GM12864 (cell line): ENCODE data around the gene DEPDC5.

Source experiments
- DNase-seq: peaks from one replicate; pipeline ENCODE4 v3.0.0-alpha.2; 2011; ENCODE audit warnings: low read depth
- H3K4me3 ChIP-seq: 2 replicates; pipeline ENCODE4 v1.5.1; 2011; ENCODE audit warnings: mild to moderate bottlenecking, low read depth, low read length, control low read depth
- TF ChIP-seq, protein P1 (sequence below): IDR thresholded peaks from 2 replicates; pipeline ENCODE4 v1.5.1; 2011; ENCODE audit warnings: low read depth, mild to moderate bottlenecking, moderate library complexity, low read length, control low read depth, inconsistent platforms; ENCODE audit errors: missing control alignments

The DEPDC5 gene

DNA sequence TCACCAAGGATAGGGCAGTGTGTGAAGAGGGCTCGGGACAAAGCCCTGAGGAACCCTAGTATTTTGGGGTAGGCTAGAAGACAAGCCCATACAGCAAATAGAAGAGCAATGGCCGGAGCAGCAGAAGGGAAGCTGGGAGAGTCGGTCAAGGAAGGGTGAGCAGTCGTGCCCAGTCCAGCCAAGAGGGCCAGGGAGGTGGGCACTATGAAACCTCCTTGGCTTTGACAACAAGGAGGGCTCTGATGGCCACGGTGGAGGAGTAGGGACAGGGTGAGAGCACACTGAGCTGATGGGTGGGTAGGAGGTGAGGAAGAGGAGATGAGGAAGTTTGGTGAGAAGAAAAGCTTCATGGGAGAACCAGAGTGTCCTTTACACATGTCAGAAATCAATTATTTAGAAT is 188.3 kb downstream of the DEPDC5 start:
- no peak for DNase-seq
- no peak overlapping the region for H3K4me3 ChIP-seq
- TF ChIP-seq, protein P1, sequence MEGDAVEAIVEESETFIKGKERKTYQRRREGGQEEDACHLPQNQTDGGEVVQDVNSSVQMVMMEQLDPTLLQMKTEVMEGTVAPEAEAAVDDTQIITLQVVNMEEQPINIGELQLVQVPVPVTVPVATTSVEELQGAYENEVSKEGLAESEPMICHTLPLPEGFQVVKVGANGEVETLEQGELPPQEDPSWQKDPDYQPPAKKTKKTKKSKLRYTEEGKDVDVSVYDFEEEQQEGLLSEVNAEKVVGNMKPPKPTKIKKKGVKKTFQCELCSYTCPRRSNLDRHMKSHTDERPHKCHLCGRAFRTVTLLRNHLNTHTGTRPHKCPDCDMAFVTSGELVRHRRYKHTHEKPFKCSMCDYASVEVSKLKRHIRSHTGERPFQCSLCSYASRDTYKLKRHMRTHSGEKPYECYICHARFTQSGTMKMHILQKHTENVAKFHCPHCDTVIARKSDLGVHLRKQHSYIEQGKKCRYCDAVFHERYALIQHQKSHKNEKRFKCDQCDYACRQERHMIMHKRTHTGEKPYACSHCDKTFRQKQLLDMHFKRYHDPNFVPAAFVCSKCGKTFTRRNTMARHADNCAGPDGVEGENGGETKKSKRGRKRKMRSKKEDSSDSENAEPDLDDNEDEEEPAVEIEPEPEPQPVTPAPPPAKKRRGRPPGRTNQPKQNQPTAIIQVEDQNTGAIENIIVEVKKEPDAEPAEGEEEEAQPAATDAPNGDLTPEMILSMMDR = no peak

DNA sequence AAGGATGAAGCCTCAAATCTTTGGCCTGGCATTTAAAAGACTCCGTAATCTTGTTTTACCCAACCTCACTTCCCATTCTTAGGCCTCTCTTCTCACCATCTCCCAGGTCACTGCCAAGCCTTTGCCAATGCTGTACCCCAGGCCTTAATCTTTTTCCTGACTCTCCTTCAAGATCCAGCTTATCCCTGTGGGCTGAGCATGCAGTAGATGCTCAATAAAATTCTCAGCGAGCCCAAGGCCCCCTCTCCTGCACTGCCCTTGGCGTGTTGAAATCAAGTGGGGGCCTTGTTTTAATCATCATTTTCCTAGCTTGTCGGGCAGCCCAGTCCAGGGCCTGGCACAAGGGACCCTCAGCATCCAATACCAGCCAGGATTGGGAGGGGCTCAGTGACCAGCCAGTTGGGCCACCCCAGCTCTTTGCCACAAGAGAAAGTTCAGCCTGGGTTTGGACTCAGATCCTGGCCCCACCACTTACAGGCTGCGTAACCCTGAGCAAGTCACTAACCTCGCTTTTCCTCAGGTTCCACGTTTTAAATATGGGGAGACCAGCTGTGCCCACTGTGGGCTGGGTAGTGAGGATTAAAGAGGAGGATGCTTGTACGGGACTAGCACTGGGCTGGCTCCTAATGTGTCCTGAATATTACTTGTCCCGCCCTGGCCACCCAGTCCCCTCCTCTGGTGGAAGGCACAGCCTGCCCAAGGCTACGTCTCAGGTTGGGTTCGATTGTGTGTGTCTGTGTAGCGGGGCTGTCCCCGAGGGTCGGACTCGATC is 189.6 kb downstream of the DEPDC5 start:
- TF ChIP-seq, protein P1 = no peak
- no peak for DNase-seq
- H3K4me3 ChIP-seq = peak overlapping the region; percentile 78

DNA sequence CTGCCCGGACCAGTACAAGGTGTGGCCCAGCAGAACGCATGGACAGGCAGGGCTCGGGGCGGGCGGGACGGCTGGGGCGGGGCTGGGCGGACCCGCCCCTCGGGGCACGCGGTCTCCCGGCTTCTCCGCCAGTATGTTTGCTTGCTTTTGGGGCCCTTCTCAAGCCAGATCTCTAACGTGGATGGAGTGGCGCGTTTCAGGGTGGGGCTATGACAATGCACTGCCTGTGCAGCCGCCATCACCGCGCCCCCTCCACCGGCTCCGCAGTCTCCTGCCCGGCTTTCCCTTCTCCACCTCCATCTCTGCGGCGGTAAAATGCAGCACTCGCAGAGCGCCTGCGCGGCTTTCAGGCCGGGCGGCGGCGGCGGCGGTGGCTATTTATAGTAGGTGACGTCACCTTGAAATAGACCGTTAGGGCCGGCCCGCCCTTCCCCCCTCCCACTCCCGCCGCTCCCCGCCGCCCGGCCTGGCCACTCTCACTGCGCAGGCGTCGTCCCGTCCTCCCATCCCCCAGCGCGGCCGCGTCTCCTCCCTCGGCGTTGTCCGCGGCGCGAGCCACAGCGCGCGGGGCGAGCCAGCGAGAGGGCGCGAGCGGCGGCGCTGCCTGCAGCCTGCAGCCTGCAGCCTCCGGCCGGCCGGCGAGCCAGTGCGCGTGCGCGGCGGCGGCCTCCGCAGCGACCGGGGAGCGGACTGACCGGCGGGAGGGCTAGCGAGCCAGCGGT is 190.3 kb downstream of the DEPDC5 start, which contains the start of gene YWHAH:
YWHAH (plus strand) TSS at position 558 of the 722 bp plus-strand sequence. CDS start 199 bp downstream, outside the sequence.
- peak; percentile 53 for DNase-seq
- TF ChIP-seq, protein P1 = no peak

DNA sequence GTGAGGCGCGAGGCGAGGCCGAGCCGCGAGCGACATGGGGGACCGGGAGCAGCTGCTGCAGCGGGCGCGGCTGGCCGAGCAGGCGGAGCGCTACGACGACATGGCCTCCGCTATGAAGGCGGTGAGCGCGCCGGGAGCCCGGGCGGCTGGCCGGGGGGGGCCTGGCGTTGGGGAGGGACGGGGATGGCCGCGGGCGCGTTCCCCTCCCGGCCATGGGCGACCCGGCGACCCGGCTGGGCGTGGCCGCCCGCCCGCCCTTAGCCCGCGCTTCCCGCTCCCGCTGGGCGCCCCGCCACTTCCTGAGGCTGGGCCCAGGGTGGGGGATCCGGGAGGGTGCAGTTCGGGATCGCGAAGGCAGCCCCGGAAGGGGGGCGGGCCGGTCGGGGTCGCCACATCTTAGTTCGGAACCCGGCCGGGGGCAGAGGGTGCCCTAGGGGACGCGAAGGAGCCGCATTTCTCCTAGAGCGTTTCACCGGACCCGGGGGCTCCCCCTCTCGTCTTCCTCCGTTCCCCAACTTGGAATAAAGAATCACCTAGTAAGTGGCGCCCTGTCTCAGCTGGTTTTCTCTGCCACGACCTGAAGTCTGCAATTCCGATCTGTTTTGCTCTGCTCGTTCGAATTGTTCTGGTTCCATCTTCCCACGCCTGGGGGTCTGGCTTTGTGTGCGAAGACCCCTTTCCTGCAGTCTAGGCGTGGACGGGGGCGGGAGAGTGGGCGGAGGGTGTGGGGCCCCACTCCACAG is 191.1 kb downstream of the DEPDC5 start:
- TF ChIP-seq, protein P1 = no peak
- DNase-seq = no peak
- peak overlapping the region; percentile 78 for H3K4me3 ChIP-seq

More for the DNA sequence above, 190.3 kb downstream of the DEPDC5 start, which contains the start of gene YWHAH:
- H3K4me3 ChIP-seq = peak within 1 kb of the TSS; percentile 78

DNA sequence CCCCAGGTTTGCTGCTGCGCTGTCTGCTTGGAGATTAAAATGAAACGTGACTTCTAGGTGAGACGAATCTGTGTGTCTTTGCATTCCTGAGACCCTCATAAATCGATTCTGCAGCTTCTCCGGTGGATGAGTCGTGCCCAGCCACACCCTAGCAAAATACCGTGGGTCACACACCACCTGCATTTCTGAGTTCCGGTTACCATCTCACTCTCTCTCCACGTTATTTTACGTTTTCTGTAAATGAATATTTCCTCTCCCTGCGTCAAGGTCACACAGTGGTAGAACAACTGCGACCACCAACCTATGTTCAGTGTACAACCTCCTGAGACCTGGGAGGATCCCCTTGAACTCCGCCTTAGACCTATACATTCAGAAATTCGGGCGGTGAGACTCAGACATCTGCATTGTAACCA is 191.6 kb downstream of the DEPDC5 start:
- TF ChIP-seq, protein P1 = no peak
- peak overlapping the region; percentile 78 for H3K4me3 ChIP-seq
- DNase-seq = no peak

DNA sequence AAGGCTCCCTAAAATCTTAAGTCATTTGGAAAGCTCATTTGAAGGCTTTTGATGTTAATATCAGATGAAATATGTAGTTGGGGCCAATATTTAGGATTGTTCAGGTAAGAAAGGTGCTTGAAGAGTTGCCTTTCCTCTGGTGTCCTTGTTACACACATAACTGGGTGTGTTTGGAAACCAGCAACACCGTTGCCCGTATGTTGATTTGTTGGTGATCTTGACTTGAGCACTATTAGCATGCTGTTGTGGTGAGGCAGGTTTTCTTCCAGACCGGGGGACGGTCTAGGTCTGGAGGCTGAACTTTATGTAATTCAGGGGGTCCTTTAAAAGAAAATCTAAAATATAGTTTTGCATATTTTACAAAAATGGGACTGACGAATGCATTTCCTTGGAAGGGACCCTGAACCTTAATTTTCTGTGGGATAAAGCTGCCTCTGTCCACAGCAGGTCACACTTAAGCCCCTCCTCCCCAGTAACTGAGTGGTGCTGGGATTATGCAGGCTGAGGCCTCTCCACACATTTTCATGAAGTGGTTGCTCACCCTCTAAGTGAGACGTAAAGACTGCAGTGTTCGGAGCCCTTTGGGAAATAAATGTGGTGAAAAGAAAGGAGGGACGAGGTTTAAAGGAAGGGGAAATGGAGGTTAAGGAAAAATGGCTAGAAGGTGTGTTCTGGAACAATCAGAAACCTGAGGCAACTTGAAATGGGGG is 192.3 kb downstream of the DEPDC5 start:
- H3K4me3 ChIP-seq = peak overlapping the region; percentile 78
- TF ChIP-seq, protein P1 = no peak
- no peak for DNase-seq
